Measurements from ENCODE around the gene GNAT3.

DNA sequence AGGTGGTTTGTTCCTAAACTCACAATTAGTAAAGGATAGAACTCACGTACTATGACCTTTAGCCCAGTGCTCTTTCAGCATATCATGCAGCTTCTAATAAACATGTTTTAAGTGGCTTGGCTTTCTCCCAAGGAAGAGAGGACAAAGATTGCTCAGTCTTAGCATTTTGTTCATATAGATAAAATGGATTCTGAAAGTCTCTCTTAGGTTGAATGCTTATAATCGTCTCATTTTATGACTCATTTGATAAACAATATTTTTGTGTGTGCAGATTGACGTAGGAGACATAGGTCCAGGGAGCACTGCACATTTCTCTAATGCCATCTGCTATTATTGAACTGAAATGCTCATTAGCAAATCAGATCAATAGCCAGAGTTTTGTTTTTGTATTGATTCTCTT is 44.8 kb downstream of the GNAT3 start:
- TF ChIP-seq POLR2A (IDR thresholded peaks at IDR 0.05; ENCODE audit: control extremely low read depth in 1 of 2, low read depth in 2 of 2, low read length in 2 of 2) (no peak), CEBPB (IDR thresholded peaks at IDR 0.05; ENCODE audit: low read depth, low read length) (no peak)
- TF ChIP-seq, protein P1, sequence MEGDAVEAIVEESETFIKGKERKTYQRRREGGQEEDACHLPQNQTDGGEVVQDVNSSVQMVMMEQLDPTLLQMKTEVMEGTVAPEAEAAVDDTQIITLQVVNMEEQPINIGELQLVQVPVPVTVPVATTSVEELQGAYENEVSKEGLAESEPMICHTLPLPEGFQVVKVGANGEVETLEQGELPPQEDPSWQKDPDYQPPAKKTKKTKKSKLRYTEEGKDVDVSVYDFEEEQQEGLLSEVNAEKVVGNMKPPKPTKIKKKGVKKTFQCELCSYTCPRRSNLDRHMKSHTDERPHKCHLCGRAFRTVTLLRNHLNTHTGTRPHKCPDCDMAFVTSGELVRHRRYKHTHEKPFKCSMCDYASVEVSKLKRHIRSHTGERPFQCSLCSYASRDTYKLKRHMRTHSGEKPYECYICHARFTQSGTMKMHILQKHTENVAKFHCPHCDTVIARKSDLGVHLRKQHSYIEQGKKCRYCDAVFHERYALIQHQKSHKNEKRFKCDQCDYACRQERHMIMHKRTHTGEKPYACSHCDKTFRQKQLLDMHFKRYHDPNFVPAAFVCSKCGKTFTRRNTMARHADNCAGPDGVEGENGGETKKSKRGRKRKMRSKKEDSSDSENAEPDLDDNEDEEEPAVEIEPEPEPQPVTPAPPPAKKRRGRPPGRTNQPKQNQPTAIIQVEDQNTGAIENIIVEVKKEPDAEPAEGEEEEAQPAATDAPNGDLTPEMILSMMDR (IDR thresholded peaks at IDR 0.05; ENCODE audit: control extremely low read depth in 1 of 3, insufficient read depth in 1 of 3, low read depth in 1 of 3, low read length in 3 of 3), result no peak

Measured in H1 (cell line).